Activated CD8-positive, alpha-beta memory T cell treated with anti-CD3 and anti-CD28 coated beads, Interleukin-2, amount 10 ng/mL, durations not matched to agents 7 days and 5 days (primary cell): Measurements from ENCODE around the gene CFAP92. TPM values are rescaled to one million over a fixed set of nuclear protein-coding genes. Genes with fewer than 3 reads are reported as not detected.
"Not testable (repeated sequence)": the region's sequence is repeated elsewhere in the genome, so short reads cannot be mapped to it uniquely, and the experiment has no call there.

Experiments
- ATAC-seq: fragments of 150-1000 bp; cut with Tn5 transposase; one replicate; pipeline ENCODE4 v1.10.0; 2021; ENCODE audit warnings: moderate library complexity
- CTCF ChIA-PET: fragments of 350-600 bp; sonication (Branson Sonifier 250); formaldehyde crosslinking; loops from one replicate; lab custom pipeline; 2021; ENCODE audit warnings: antibody characterized with exemption; lab: Charles Lee
- DNase-seq: peaks from one replicate; pipeline ENCODE4 v3.0.0-alpha.2; 2020
- H3K27ac Mint-ChIP-seq: one replicate; pipeline ENCODE4 v1.8.0; 2021; ENCODE audit warnings: mild to moderate bottlenecking, mixed read lengths
- H3K27me3 Mint-ChIP-seq: one replicate; pipeline ENCODE4 v1.8.0; 2021; ENCODE audit warnings: mixed read lengths
- H3K36me3 Mint-ChIP-seq: one replicate; pipeline ENCODE4 v1.8.0; 2021; ENCODE audit warnings: mild to moderate bottlenecking, mixed read lengths
- H3K4me1 Mint-ChIP-seq: one replicate; pipeline ENCODE4 v1.8.0; 2021; ENCODE audit warnings: mixed read lengths
- H3K4me3 Mint-ChIP-seq: one replicate; pipeline ENCODE4 v1.8.0; 2021; ENCODE audit warnings: mild to moderate bottlenecking, moderate library complexity, mixed read lengths
- H3K9me3 Mint-ChIP-seq: one replicate; pipeline ENCODE4 v1.8.0; 2022; ENCODE audit warnings: low read depth, mixed read lengths
- total RNA-seq, 2 experiments: library from RNA; stranded (reverse); gene quantifications; one replicate each; pipeline ENCODE4 v1.2.3, GENCODE V29; 2021

Gene CFAP92
- total RNA-seq, 2 experiments from 2014 or later, result 0.12 TPM; not detected in 1

- DNase-seq (peak; percentile 15), ATAC-seq (no peak)
- no peaks in the 10 kb centered on the region for H3K9me3 Mint-ChIP-seq
- no peak overlapping the region for H3K27ac Mint-ChIP-seq
- H3K27me3 Mint-ChIP-seq, result peaks cover 24% of the 10 kb centered on the region
- H3K4me1 Mint-ChIP-seq, result no peaks in the 10 kb centered on the region
- CTCF ChIA-PET, result interaction anchor here (0.7 to 2.4 kb wide), 3 partner anchors 10 to 38 kb away, joined by 3 to 11 read pairs (median 3); no protein-coding TSS in a partner anchor
- H3K4me3 Mint-ChIP-seq, result no peak overlapping the region
- no peaks in the 10 kb centered on the region for H3K36me3 Mint-ChIP-seq
Observed at GRCh38 chr3:128932516-128933212, 61.2 kb downstream of the CFAP92 start.

- Mint-ChIP-seq H3K27me3 (peaks cover 20% of the 10 kb centered on the region), H3K36me3 (no peaks in the 10 kb centered on the region), H3K4me1 (no peaks in the 10 kb centered on the region), H3K27ac (no peak overlapping the region), H3K4me3 (no peak overlapping the region), H3K9me3 (peaks cover 8% of the 10 kb centered on the region)
- DNase-seq (peak; percentile 28), ATAC-seq (no peak)
- CTCF ChIA-PET, result interaction anchor here (2.4 kb wide), 1 partner anchor 39 kb away, joined by 11 read pairs; no protein-coding TSS in a partner anchor
Observed at GRCh38 chr3:128931046-128931445, 62.8 kb downstream of the CFAP92 start.

GRCh38 chr3:128929364-128929763 lies 64.5 kb downstream of the CFAP92 start:
- Mint-ChIP-seq H3K9me3 (peaks cover 10% of the 10 kb centered on the region), H3K27ac (no peak overlapping the region), H3K4me1 (peaks cover 3% of the 10 kb centered on the region), H3K27me3 (peaks cover 20% of the 10 kb centered on the region), H3K4me3 (no peak overlapping the region), H3K36me3 (peaks cover 4% of the 10 kb centered on the region)
- no peak for DNase-seq
- CTCF ChIA-PET, result no interaction called here
- no peak for ATAC-seq

- Mint-ChIP-seq H3K27ac (peak overlapping the region; percentile 7), H3K4me1 (peaks cover 23% of the 10 kb centered on the region), H3K9me3 (peaks cover 10% of the 10 kb centered on the region), H3K36me3 (peaks cover 21% of the 10 kb centered on the region)
- H3K4me3 Mint-ChIP-seq, ATAC-seq, H3K27me3 Mint-ChIP-seq, DNase-seq: not testable (repeated sequence)
- CTCF ChIA-PET, result interaction anchor here (0.5 to 3.8 kb wide), 8 partner anchors 12 to 392 kb away, joined by 3 to 40 read pairs (median 3); partner anchors contain the start of gene ACAD9
Observed at GRCh38 chr3:128923986-128924385, 69.9 kb downstream of the CFAP92 start.

GRCh38 chr3:128923576-128923975 lies 70.3 kb downstream of the CFAP92 start:
- peak overlapping the region; percentile 59 for H3K4me3 Mint-ChIP-seq
- no peak for DNase-seq
- H3K27ac Mint-ChIP-seq, result peak overlapping the region; percentile 64
- H3K9me3 Mint-ChIP-seq, result peaks cover 10% of the 10 kb centered on the region
- CTCF ChIA-PET, result interaction anchor here (0.5 to 3.8 kb wide), 13 partner anchors 11 to 392 kb away, joined by 3 to 40 read pairs (median 3); partner anchors contain the start of gene ACAD9
- peaks cover 24% of the 10 kb centered on the region for H3K36me3 Mint-ChIP-seq
- ATAC-seq, result peak; percentile 69
- H3K27me3 Mint-ChIP-seq, result peaks cover 8% of the 10 kb centered on the region
- peaks cover 23% of the 10 kb centered on the region for H3K4me1 Mint-ChIP-seq

- H3K4me1 Mint-ChIP-seq, result peaks cover 23% of the 10 kb centered on the region
- peak overlapping the region; percentile 64 for H3K27ac Mint-ChIP-seq
- CTCF ChIA-PET, result interaction anchor here (0.8 to 3.8 kb wide), 10 partner anchors 10 to 393 kb away, joined by 3 to 40 read pairs (median 3); partner anchors contain the start of gene ACAD9
- peak overlapping the region; percentile 59 for H3K4me3 Mint-ChIP-seq
- peaks cover 28% of the 10 kb centered on the region for H3K36me3 Mint-ChIP-seq
- DNase-seq (peak; percentile 80), ATAC-seq (peak; percentile 73)
- H3K27me3 Mint-ChIP-seq, result peaks cover 3% of the 10 kb centered on the region
- peaks cover 10% of the 10 kb centered on the region for H3K9me3 Mint-ChIP-seq
Observed at GRCh38 chr3:128922804-128923459, 70.9 kb downstream of the CFAP92 start.

GRCh38 chr3:128919988-128920387 lies 73.9 kb downstream of the CFAP92 start:
- Mint-ChIP-seq H3K9me3 (no peaks in the 10 kb centered on the region), H3K4me1 (peaks cover 23% of the 10 kb centered on the region), H3K4me3 (no peak overlapping the region), H3K27me3 (no peaks in the 10 kb centered on the region), H3K36me3 (peaks cover 52% of the 10 kb centered on the region), H3K27ac (no peak overlapping the region)
- no peak for ATAC-seq
- no peak for DNase-seq
- CTCF ChIA-PET, result interaction anchor here (1.3 kb wide), 1 partner anchor 302 kb away, joined by 3 read pairs; no protein-coding TSS in a partner anchor

GRCh38 chr3:128917291-128917690 lies 76.6 kb downstream of the CFAP92 start:
- Mint-ChIP-seq H3K4me1 (peaks cover 3% of the 10 kb centered on the region), H3K4me3 (no peak overlapping the region), H3K27me3 (no peaks in the 10 kb centered on the region), H3K9me3 (no peaks in the 10 kb centered on the region), H3K36me3 (peaks cover 58% of the 10 kb centered on the region), H3K27ac (no peak overlapping the region)
- DNase-seq, result no peak
- no peak for ATAC-seq
- CTCF ChIA-PET, result no interaction called here

- Mint-ChIP-seq H3K4me1 (no peaks in the 10 kb centered on the region), H3K4me3 (no peak overlapping the region), H3K36me3 (peaks cover 57% of the 10 kb centered on the region), H3K27ac (no peak overlapping the region), H3K9me3 (no peaks in the 10 kb centered on the region), H3K27me3 (no peaks in the 10 kb centered on the region)
- CTCF ChIA-PET, result no interaction called here
- DNase-seq (no peak), ATAC-seq (no peak)
Observed at GRCh38 chr3:128914966-128915645, 78.8 kb downstream of the CFAP92 start.

GRCh38 chr3:128911911-128912310 lies 82.0 kb downstream of the CFAP92 start:
- DNase-seq (no peak), ATAC-seq (no peak)
- Mint-ChIP-seq H3K4me1 (no peaks in the 10 kb centered on the region), H3K36me3 (peaks cover 31% of the 10 kb centered on the region), H3K27me3 (no peaks in the 10 kb centered on the region), H3K9me3 (no peaks in the 10 kb centered on the region), H3K4me3 (no peak overlapping the region), H3K27ac (no peak overlapping the region)
- CTCF ChIA-PET, result no interaction called here

GRCh38 chr3:128910006-128910405 lies 83.9 kb downstream of the CFAP92 start:
- ATAC-seq (no peak), DNase-seq (no peak)
- H3K4me3 Mint-ChIP-seq, result no peak overlapping the region
- H3K9me3 Mint-ChIP-seq, result no peaks in the 10 kb centered on the region
- no peaks in the 10 kb centered on the region for H3K27me3 Mint-ChIP-seq
- H3K4me1 Mint-ChIP-seq, result no peaks in the 10 kb centered on the region
- H3K27ac Mint-ChIP-seq, result no peak overlapping the region
- H3K36me3 Mint-ChIP-seq, result peaks cover 29% of the 10 kb centered on the region
- CTCF ChIA-PET, result interaction anchor here (1.3 kb wide), 1 partner anchor 21 kb away, joined by 3 read pairs; no protein-coding TSS in a partner anchor

GRCh38 chr3:128908951-128909350 lies 84.9 kb downstream of the CFAP92 start:
- H3K9me3 Mint-ChIP-seq, result no peaks in the 10 kb centered on the region
- ATAC-seq (no peak), DNase-seq (no peak)
- peaks cover 37% of the 10 kb centered on the region for H3K36me3 Mint-ChIP-seq
- H3K27me3 Mint-ChIP-seq, result no peaks in the 10 kb centered on the region
- H3K4me3 Mint-ChIP-seq, result no peak overlapping the region
- CTCF ChIA-PET, result interaction anchor here (1.1 kb wide), 1 partner anchor 61 kb away, joined by 3 read pairs; no protein-coding TSS in a partner anchor
- no peaks in the 10 kb centered on the region for H3K4me1 Mint-ChIP-seq
- no peak overlapping the region for H3K27ac Mint-ChIP-seq
